GM12878 (cell line): ENCODE data around the gene PHB1. TPM values are rescaled to one million over a fixed set of nuclear protein-coding genes. Genes with fewer than 3 reads are reported as not detected.

Experiments
- ATF7 ChIP-seq: fragments of 450-650 bp; IDR thresholded peaks from 2 replicates; pipeline ENCODE4 v1.6.1; 2016; ENCODE audit warnings: low read depth, mild to moderate bottlenecking
- ETV6 ChIP-seq, 2 experiments: fragments of 450-650 bp in 1 of 2; IDR thresholded peaks in 1 of 2; conservative IDR thresholded peaks in 1 of 2; 2 replicates each; pipeline ENCODE4 v1.6.1; 2014; ENCODE audit warnings: antibody characterized with exemption in 1 of 2, borderline replicate concordance in 1 of 2, low read depth in 1 of 2, mild to moderate bottlenecking in 1 of 2, moderate library complexity in 1 of 2
- GATAD2B ChIP-seq: fragments of 450-650 bp; conservative IDR thresholded peaks from 2 replicates; pipeline ENCODE4 v1.6.1; 2017; ENCODE audit warnings: low read depth, mild to moderate bottlenecking, moderate library complexity
- IKZF2 ChIP-seq, 2 experiments: fragments of 450-650 bp; IDR thresholded peaks; 2 replicates each; pipeline ENCODE4 v1.6.1; 2017; ENCODE audit warnings: mild to moderate bottlenecking in 2 of 2, moderate library complexity in 2 of 2
- MTA3 ChIP-seq: IDR thresholded peaks from 2 replicates; pipeline ENCODE4 v1.6.1; 2012; ENCODE audit warnings: low read length, inconsistent platforms, borderline replicate concordance
- NRF1 ChIP-seq: conservative IDR thresholded peaks from 2 replicates; pipeline ENCODE4 v1.6.1; 2011; ENCODE audit warnings: mild to moderate bottlenecking, low read depth, low read length, improper control_type of control experiment
- PML ChIP-seq: IDR thresholded peaks from 2 replicates; pipeline ENCODE4 v1.6.1; 2012; ENCODE audit warnings: low read length, inconsistent platforms
- POLR2AphosphoS5 ChIP-seq: IDR thresholded peaks from 2 replicates; pipeline ENCODE4 v1.6.1; 2011; ENCODE audit warnings: mild to moderate bottlenecking, low read length, inconsistent platforms
- RAD21 ChIP-seq: IDR thresholded peaks from 2 replicates; pipeline ENCODE4 v1.6.1; 2011; ENCODE audit warnings: mild to moderate bottlenecking, low read depth, low read length, moderate library complexity; ENCODE audit not compliant: insufficient read depth
- RB1 ChIP-seq: fragments of 450-650 bp; formaldehyde crosslinking; IDR thresholded peaks from 2 replicates; pipeline ENCODE4 v1.6.1; 2017; ENCODE audit warnings: mild to moderate bottlenecking, borderline replicate concordance
- SIN3A ChIP-seq: IDR thresholded peaks from 2 replicates; pipeline ENCODE4 v1.6.1; 2012; ENCODE audit warnings: low read depth, low read length, improper control_type of control experiment
- SIX5 ChIP-seq: IDR thresholded peaks from 2 replicates; pipeline ENCODE4 v1.6.1; 2011; ENCODE audit warnings: mild to moderate bottlenecking, low read depth, low read length, moderate library complexity; ENCODE audit not compliant: severe bottlenecking
- polyA plus RNA-seq, 11 experiments: library from polyadenylated mRNA; depleted of rRNA in 4 of 11; unstranded in 6 of 11; stranded (reverse) in 5 of 11; fragments of >200 nt; fragmentation: Nextera tagmentation in 4 of 11; fragmentation: Illumina TruSeq in 1 of 11; extraction: Ambion mirVana in 4 of 11; extraction: Trizol in 1 of 11; gene quantifications; 1 replicate in 1 of 11; 2 replicates in 10 of 11; pipeline versions ENCODE4 v1.2.1 to v1.2.3, GENCODE V29; 2011 to 2016; ENCODE audit warnings: inconsistent platforms in 2 of 11, missing spikeins in 2 of 11, low read depth in 1 of 11
- total RNA-seq, 4 experiments: library from RNA; depleted of rRNA in 3 of 4; stranded (reverse); fragments of >200 nt in 3 of 4; fragmentation: Illumina TruSeq in 1 of 4; extraction: Trizol in 1 of 4; gene quantifications; 2 replicates each; pipeline versions ENCODE4 v1.2.1 to v1.2.3, GENCODE V29; 2013 to 2021
- TF ChIP-seq, protein P1 (sequence below): IDR thresholded peaks from 2 replicates; pipeline ENCODE4 v1.6.1; 2012; ENCODE audit warnings: low read depth, low read length, improper control_type of control experiment
- TF ChIP-seq, protein P2 (sequence below): fragments of 150-350 bp; IDR thresholded peaks from 2 replicates; pipeline ENCODE4 v1.6.1; 2014; ENCODE audit warnings: mild to moderate bottlenecking, low read depth, low read length
- TF ChIP-seq, protein P3 (sequence below): fragments of 450-650 bp; IDR thresholded peaks from 2 replicates; pipeline ENCODE4 v1.6.1; 2018; ENCODE audit warnings: borderline replicate concordance, mild to moderate bottlenecking; ENCODE audit not compliant: partially characterized antibody
- TF ChIP-seq, protein P4 (sequence below): IDR thresholded peaks from 2 replicates; pipeline ENCODE4 v1.6.1; 2011; ENCODE audit warnings: low read depth, low read length, improper control_type of control experiment, borderline replicate concordance
- TF ChIP-seq, protein P5 (sequence below): IDR thresholded peaks from 2 replicates; pipeline ENCODE4 v1.6.1; 2011; ENCODE audit warnings: borderline replicate concordance, low read depth, mild to moderate bottlenecking, moderate library complexity, low read length; ENCODE audit not compliant: insufficient read depth, poor library complexity, severe bottlenecking
- TF ChIP-seq, protein P6 (sequence below): fragments of 450-650 bp; formaldehyde crosslinking; IDR thresholded peaks from 2 replicates; pipeline ENCODE4 v1.5.0; 2022; ENCODE audit warnings: mild to moderate bottlenecking, missing genetic modification characterization

Gene PHB1
- total and polyA plus RNA-seq, 10 of the 15 experiments (the other 5 are each of a cell fraction or from before 2014, with no cell fraction given) = 117 to 466 (median 248) TPM

DNA sequence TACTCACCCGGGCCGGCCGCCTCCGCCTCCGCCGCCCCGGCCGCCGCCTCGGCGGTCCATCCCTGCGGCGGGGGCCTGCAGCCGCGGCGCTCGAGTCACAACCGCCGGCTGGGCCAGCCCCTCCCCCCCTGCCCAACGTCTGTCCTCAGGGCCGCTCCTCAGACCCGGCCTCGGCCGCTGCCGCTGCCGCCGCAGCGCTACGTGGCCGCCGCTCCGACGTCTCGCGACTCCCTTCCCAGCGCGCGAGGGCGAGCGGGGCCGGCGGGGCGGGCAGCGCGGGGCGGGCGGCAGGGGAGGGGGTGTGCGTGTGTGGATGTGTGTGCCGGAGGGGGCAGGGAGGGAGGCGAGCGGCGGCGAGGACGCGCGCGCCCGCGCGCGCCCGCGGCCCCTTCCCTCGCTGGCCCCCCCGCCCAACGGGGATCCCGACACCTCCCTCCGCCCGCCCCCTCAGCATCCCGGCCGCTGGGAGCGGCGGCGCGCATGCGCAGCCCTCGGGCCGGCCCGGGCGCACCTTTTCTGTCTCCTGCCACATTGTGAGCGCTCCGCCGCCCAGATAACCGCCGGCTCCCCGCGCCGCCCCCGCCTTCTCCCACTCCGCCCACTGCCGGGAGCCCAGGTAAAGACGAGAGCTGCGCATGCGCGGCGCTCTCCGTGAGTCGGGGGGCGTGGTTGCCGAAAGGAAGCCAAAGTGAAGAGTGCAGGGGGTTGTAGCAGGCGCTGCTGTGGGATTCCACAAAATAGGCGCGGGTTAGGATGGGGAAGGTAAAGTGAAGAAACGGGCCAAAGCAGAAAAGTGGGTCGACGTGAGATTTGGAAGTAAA is 52.6 kb downstream of the PHB1 start, which contains the start of gene ZNF652 (continued):
- TF ChIP-seq, protein P1, sequence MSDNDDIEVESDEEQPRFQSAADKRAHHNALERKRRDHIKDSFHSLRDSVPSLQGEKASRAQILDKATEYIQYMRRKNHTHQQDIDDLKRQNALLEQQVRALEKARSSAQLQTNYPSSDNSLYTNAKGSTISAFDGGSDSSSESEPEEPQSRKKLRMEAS = no peak
- TF ChIP-seq, protein P2, sequence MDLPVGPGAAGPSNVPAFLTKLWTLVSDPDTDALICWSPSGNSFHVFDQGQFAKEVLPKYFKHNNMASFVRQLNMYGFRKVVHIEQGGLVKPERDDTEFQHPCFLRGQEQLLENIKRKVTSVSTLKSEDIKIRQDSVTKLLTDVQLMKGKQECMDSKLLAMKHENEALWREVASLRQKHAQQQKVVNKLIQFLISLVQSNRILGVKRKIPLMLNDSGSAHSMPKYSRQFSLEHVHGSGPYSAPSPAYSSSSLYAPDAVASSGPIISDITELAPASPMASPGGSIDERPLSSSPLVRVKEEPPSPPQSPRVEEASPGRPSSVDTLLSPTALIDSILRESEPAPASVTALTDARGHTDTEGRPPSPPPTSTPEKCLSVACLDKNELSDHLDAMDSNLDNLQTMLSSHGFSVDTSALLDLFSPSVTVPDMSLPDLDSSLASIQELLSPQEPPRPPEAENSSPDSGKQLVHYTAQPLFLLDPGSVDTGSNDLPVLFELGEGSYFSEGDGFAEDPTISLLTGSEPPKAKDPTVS = no peak
- no peak for TF ChIP-seq RAD21
- no peak for TF ChIP-seq POLR2AphosphoS5
- TF ChIP-seq, protein P3, sequence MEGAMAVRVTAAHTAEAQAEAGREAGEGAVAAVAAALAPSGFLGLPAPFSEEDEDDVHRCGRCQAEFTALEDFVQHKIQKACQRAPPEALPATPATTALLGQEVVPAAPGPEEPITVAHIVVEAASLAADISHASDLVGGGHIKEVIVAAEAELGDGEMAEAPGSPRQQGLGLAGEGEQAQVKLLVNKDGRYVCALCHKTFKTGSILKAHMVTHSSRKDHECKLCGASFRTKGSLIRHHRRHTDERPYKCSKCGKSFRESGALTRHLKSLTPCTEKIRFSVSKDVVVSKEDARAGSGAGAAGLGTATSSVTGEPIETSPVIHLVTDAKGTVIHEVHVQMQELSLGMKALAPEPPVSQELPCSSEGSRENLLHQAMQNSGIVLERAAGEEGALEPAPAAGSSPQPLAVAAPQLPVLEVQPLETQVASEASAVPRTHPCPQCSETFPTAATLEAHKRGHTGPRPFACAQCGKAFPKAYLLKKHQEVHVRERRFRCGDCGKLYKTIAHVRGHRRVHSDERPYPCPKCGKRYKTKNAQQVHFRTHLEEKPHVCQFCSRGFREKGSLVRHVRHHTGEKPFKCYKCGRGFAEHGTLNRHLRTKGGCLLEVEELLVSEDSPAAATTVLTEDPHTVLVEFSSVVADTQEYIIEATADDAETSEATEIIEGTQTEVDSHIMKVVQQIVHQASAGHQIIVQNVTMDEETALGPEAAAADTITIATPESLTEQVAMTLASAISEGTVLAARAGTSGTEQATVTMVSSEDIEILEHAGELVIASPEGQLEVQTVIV = no peak
- TF ChIP-seq SIN3A = no peak
- TF ChIP-seq, protein P4, sequence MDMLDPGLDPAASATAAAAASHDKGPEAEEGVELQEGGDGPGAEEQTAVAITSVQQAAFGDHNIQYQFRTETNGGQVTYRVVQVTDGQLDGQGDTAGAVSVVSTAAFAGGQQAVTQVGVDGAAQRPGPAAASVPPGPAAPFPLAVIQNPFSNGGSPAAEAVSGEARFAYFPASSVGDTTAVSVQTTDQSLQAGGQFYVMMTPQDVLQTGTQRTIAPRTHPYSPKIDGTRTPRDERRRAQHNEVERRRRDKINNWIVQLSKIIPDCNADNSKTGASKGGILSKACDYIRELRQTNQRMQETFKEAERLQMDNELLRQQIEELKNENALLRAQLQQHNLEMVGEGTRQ = no peak
- no peak for TF ChIP-seq SIX5
- TF ChIP-seq GATAD2B = peak; percentile 11; the same call in 1 of the 2 replicates
- TF ChIP-seq, protein P5, sequence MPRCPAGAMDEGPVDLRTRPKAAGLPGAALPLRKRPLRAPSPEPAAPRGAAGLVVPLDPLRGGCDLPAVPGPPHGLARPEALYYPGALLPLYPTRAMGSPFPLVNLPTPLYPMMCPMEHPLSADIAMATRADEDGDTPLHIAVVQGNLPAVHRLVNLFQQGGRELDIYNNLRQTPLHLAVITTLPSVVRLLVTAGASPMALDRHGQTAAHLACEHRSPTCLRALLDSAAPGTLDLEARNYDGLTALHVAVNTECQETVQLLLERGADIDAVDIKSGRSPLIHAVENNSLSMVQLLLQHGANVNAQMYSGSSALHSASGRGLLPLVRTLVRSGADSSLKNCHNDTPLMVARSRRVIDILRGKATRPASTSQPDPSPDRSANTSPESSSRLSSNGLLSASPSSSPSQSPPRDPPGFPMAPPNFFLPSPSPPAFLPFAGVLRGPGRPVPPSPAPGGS = no peak
- TF ChIP-seq ATF7 = peak; percentile 53; the same call in 1 of the 2 replicates
- TF ChIP-seq RB1 = no peak
- no peak for TF ChIP-seq PML
- TF ChIP-seq, protein P6, sequence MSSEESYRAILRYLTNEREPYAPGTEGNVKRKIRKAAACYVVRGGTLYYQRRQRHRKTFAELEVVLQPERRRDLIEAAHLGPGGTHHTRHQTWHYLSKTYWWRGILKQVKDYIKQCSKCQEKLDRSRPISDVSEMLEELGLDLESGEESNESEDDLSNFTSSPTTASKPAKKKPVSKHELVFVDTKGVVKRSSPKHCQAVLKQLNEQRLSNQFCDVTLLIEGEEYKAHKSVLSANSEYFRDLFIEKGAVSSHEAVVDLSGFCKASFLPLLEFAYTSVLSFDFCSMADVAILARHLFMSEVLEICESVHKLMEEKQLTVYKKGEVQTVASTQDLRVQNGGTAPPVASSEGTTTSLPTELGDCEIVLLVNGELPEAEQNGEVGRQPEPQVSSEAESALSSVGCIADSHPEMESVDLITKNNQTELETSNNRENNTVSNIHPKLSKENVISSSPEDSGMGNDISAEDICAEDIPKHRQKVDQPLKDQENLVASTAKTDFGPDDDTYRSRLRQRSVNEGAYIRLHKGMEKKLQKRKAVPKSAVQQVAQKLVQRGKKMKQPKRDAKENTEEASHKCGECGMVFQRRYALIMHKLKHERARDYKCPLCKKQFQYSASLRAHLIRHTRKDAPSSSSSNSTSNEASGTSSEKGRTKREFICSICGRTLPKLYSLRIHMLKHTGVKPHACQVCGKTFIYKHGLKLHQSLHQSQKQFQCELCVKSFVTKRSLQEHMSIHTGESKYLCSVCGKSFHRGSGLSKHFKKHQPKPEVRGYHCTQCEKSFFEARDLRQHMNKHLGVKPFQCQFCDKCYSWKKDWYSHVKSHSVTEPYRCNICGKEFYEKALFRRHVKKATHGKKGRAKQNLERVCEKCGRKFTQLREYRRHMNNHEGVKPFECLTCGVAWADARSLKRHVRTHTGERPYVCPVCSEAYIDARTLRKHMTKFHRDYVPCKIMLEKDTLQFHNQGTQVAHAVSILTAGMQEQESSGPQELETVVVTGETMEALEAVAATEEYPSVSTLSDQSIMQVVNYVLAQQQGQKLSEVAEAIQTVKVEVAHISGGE = no peak
- TF ChIP-seq MTA3 = no peak
- TF ChIP-seq NRF1 = peak; percentile 80
- TF ChIP-seq IKZF2 (IDR thresholded peaks at IDR 0.05) = peak; percentile 35 to 39; a peak in 2 of 4 replicates
- TF ChIP-seq ETV6 (conservative IDR thresholded peaks at IDR 0.05 in 1 of 2, IDR thresholded peaks at IDR 0.05 in 1 of 2; ENCODE audit: borderline replicate concordance in 1 of 2, low read depth in 1 of 2) = no peak
